ENCODE results near the gene C7orf25. TPM values are rescaled to one million over a fixed set of nuclear protein-coding genes. Genes with fewer than 3 reads are reported as not detected.

Gene C7orf25
- total RNA-seq, 1 experiment from 2014 or later: 5.5 TPM

DNA sequence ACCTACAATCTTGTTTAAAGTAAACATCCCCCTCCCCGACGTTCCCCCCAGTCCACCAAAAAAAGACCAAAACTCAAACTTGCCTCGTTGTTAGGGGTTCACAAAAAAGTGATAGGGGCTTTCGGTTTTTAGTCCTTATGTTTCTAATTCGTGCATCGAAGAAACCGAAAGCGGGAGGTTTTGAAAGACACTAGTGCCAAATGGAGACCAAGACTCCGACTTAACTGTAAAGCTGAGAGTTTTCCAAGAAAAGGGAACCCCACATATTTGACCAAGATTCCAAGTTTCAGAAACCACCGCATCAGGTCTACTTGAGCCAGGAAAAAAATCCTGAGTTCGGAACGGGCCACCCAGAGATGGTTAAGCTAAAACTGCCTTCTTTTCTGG lies 19.6 kb upstream of the C7orf25 start:
- POLR2A ChIA-PET: interaction anchor here (0.9 to 1.0 kb wide), 4 partner anchors 19 to 176 kb away, joined by 3 to 4 read pairs (median 4); partner anchors contain the start of gene C7orf25
- H3K4me3 Mint-ChIP-seq: peak overlapping the region; percentile 100
- no peak for TF ChIP-seq MYBL2 (CRISPR knock-in tag; IDR thresholded peaks at IDR 0.05)
- TF ChIP-seq, protein P1, sequence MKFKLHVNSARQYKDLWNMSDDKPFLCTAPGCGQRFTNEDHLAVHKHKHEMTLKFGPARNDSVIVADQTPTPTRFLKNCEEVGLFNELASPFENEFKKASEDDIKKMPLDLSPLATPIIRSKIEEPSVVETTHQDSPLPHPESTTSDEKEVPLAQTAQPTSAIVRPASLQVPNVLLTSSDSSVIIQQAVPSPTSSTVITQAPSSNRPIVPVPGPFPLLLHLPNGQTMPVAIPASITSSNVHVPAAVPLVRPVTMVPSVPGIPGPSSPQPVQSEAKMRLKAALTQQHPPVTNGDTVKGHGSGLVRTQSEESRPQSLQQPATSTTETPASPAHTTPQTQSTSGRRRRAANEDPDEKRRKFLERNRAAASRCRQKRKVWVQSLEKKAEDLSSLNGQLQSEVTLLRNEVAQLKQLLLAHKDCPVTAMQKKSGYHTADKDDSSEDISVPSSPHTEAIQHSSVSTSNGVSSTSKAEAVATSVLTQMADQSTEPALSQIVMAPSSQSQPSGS (CRISPR knock-in tag; IDR thresholded peaks at IDR 0.05; ENCODE audit: borderline replicate concordance, low read depth): no peak
- no peak for TF ChIP-seq NFE2L1 (CRISPR knock-in tag; IDR thresholded peaks at IDR 0.05)
- TF ChIP-seq ESRRA (CRISPR knock-in tag; IDR thresholded peaks at IDR 0.05; ENCODE audit: borderline replicate concordance): peak; percentile 5; the same call in 1 of the 2 replicates
- CTCF ChIA-PET: interaction anchor here (0.9 to 2.6 kb wide), 11 partner anchors 10 to 991 kb away, joined by 3 to 28 read pairs (median 8); partner anchors contain the start of gene STK17A
- H3K4me1 Mint-ChIP-seq: peaks cover 23% of the 10 kb centered on the region
- no peaks in the 10 kb centered on the region for H3K9me3 Mint-ChIP-seq
- H3K36me3 Mint-ChIP-seq: peaks cover 33% of the 10 kb centered on the region
- H3K27me3 Mint-ChIP-seq (ENCODE audit: low read depth): no peaks in the 10 kb centered on the region
- H3K27ac Mint-ChIP-seq: peak overlapping the region; percentile 99
- ATAC-seq (no peak), DNase-seq (ENCODE audit: low spot score) (no peak)

DNA sequence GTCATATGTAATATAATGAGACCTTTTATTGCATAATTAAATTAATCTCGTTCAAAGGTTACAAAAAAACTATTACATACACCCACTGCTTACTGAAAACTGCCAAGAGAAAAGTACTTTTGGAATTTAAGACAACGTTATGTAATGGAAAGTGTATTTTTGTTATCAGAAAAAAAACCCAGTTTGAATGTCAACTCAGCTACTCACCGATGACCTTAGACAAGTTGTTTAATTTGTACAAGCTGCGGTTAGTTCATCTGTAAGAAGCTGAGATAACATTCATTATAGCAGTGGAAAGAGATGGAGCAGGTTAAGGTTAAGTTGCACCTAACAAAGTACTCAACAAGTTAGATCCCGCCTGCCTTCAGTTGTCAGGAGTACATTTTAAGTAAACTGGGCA lies 19.0 kb upstream of the C7orf25 start:
- ChIA-PET POLR2A (no interaction called here), CTCF (interaction anchor here (1.7 to 2.4 kb wide), 3 partner anchors 52 to 652 kb away, joined by 5 to 11 read pairs (median 8); partner anchors contain the start of gene STK17A)
- ATAC-seq: no peak
- Mint-ChIP-seq H3K9me3 (no peaks in the 10 kb centered on the region), H3K4me1 (peaks cover 24% of the 10 kb centered on the region), H3K4me3 (peak overlapping the region; percentile 100), H3K36me3 (peaks cover 33% of the 10 kb centered on the region), H3K27me3 (ENCODE audit: low read depth) (no peaks in the 10 kb centered on the region), H3K27ac (peak overlapping the region; percentile 58; the same call in 1 of the 2 replicates)
- DNase-seq (ENCODE audit: low spot score): no peak
- TF ChIP-seq ZNF671 (CRISPR knock-in tag; IDR thresholded peaks at IDR 0.05) (no peak), CREM (CRISPR knock-in tag; IDR thresholded peaks at IDR 0.05) (no peak), FOXJ3 (CRISPR knock-in tag; IDR thresholded peaks at IDR 0.05; ENCODE audit: borderline replicate concordance) (no peak), ZNF138 (CRISPR knock-in tag; conservative IDR thresholded peaks at IDR 0.05) (no peak), ZNF317 (CRISPR knock-in tag; IDR thresholded peaks at IDR 0.05; ENCODE audit: borderline replicate concordance, low read depth) (no peak), TEAD4 (CRISPR knock-in tag; IDR thresholded peaks at IDR 0.05) (no peak), NFATC4 (CRISPR knock-in tag; IDR thresholded peaks at IDR 0.05) (no peak), RORB (CRISPR knock-in tag; IDR thresholded peaks at IDR 0.05) (no peak), FOXP1 (CRISPR knock-in tag; IDR thresholded peaks at IDR 0.05; ENCODE audit: borderline replicate concordance) (no peak)
- TF ChIP-seq, protein P2, sequence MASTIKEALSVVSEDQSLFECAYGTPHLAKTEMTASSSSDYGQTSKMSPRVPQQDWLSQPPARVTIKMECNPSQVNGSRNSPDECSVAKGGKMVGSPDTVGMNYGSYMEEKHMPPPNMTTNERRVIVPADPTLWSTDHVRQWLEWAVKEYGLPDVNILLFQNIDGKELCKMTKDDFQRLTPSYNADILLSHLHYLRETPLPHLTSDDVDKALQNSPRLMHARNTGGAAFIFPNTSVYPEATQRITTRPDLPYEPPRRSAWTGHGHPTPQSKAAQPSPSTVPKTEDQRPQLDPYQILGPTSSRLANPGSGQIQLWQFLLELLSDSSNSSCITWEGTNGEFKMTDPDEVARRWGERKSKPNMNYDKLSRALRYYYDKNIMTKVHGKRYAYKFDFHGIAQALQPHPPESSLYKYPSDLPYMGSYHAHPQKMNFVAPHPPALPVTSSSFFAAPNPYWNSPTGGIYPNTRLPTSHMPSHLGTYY (CRISPR knock-in tag; IDR thresholded peaks at IDR 0.05): no peak
- TF ChIP-seq, protein P3, sequence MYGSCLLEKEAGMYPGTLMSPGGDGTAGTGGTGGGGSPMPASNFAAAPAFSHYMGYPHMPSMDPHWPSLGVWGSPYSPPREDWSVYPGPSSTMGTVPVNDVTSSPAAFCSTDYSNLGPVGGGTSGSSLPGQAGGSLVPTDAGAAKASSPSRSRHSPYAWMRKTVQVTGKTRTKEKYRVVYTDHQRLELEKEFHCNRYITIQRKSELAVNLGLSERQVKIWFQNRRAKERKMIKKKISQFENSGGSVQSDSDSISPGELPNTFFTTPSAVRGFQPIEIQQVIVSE (CRISPR knock-in tag; IDR thresholded peaks at IDR 0.05; ENCODE audit: borderline replicate concordance): no peak
- TF ChIP-seq, protein P4, sequence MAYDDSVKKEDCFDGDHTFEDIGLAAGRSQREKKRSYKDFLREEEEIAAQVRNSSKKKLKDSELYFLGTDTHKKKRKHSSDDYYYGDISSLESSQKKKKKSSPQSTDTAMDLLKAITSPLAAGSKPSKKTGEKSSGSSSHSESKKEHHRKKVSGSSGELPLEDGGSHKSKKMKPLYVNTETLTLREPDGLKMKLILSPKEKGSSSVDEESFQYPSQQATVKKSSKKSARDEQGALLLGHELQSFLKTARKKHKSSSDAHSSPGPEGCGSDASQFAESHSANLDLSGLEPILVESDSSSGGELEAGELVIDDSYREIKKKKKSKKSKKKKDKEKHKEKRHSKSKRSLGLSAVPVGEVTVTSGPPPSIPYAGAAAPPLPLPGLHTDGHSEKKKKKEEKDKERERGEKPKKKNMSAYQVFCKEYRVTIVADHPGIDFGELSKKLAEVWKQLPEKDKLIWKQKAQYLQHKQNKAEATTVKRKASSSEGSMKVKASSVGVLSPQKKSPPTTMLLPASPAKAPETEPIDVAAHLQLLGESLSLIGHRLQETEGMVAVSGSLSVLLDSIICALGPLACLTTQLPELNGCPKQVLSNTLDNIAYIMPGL (CRISPR knock-in tag; IDR thresholded peaks at IDR 0.05): no peak
- TF ChIP-seq, protein P5, sequence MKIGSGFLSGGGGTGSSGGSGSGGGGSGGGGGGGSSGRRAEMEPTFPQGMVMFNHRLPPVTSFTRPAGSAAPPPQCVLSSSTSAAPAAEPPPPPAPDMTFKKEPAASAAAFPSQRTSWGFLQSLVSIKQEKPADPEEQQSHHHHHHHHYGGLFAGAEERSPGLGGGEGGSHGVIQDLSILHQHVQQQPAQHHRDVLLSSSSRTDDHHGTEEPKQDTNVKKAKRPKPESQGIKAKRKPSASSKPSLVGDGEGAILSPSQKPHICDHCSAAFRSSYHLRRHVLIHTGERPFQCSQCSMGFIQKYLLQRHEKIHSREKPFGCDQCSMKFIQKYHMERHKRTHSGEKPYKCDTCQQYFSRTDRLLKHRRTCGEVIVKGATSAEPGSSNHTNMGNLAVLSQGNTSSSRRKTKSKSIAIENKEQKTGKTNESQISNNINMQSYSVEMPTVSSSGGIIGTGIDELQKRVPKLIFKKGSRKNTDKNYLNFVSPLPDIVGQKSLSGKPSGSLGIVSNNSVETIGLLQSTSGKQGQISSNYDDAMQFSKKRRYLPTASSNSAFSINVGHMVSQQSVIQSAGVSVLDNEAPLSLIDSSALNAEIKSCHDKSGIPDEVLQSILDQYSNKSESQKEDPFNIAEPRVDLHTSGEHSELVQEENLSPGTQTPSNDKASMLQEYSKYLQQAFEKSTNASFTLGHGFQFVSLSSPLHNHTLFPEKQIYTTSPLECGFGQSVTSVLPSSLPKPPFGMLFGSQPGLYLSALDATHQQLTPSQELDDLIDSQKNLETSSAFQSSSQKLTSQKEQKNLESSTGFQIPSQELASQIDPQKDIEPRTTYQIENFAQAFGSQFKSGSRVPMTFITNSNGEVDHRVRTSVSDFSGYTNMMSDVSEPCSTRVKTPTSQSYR (CRISPR knock-in tag; IDR thresholded peaks at IDR 0.05): no peak
- TF ChIP-seq, protein P6, sequence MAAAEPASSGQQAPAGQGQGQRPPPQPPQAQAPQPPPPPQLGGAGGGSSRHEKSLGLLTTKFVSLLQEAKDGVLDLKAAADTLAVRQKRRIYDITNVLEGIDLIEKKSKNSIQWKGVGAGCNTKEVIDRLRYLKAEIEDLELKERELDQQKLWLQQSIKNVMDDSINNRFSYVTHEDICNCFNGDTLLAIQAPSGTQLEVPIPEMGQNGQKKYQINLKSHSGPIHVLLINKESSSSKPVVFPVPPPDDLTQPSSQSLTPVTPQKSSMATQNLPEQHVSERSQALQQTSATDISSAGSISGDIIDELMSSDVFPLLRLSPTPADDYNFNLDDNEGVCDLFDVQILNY (CRISPR knock-in tag; IDR thresholded peaks at IDR 0.05): no peak
- TF ChIP-seq, protein P7, sequence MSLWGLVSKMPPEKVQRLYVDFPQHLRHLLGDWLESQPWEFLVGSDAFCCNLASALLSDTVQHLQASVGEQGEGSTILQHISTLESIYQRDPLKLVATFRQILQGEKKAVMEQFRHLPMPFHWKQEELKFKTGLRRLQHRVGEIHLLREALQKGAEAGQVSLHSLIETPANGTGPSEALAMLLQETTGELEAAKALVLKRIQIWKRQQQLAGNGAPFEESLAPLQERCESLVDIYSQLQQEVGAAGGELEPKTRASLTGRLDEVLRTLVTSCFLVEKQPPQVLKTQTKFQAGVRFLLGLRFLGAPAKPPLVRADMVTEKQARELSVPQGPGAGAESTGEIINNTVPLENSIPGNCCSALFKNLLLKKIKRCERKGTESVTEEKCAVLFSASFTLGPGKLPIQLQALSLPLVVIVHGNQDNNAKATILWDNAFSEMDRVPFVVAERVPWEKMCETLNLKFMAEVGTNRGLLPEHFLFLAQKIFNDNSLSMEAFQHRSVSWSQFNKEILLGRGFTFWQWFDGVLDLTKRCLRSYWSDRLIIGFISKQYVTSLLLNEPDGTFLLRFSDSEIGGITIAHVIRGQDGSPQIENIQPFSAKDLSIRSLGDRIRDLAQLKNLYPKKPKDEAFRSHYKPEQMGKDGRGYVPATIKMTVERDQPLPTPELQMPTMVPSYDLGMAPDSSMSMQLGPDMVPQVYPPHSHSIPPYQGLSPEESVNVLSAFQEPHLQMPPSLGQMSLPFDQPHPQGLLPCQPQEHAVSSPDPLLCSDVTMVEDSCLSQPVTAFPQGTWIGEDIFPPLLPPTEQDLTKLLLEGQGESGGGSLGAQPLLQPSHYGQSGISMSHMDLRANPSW (CRISPR knock-in tag; conservative IDR thresholded peaks at IDR 0.05; ENCODE audit: low read depth): no peak
